Caco-2 (cell line): ENCODE data around the gene DNPH1. TPM values are rescaled to one million over a fixed set of nuclear protein-coding genes. Genes with fewer than 3 reads are reported as not detected.
A peak's percentile ranks its signal among the peaks of the same experiment; 100 is the strongest.

Experiments used
- BruUV-seq: library from RNA; stranded (reverse); fragments of 400-500 nt; replicated peaks from 2 replicates; lab custom pipeline; 2021; lab: Mats Ljungman, UMichigan
- CTCF ChIA-PET: fragments of 300-600 bp; sonication (Branson Sonifier 250); formaldehyde crosslinking; loops from one replicate; lab custom pipeline; 2022; ENCODE audit warnings: antibody characterized with exemption; lab: Charles Lee
- POLR2A ChIA-PET: fragments of 300-600 bp; sonication (Branson Sonifier 250); formaldehyde crosslinking; loops from one replicate; lab custom pipeline; 2022; ENCODE audit warnings: antibody characterized with exemption; lab: Charles Lee
- DNase-seq, 2 experiments: peaks; one replicate each; pipeline versions ENCODE4 v3.0.0 to v3.0.0-alpha.2; 2020 to 2022
- H3K27me3 ChIP-seq: replicated peaks from 2 replicates; pipeline ENCODE4 v1.6.0; 2011; ENCODE audit warnings: low read length; ENCODE audit not compliant: control insufficient read depth, insufficient read depth
- H3K36me3 ChIP-seq: 2 replicates; pipeline ENCODE4 v1.5.1; 2011; ENCODE audit warnings: low read length; ENCODE audit not compliant: control insufficient read depth, insufficient read depth
- H3K4me1 ChIP-seq: fragments of 250-450 bp; sonication (Bioruptor Pico); 2 replicates; pipeline ENCODE4 v1.5.1; 2020; ENCODE audit warnings: mild to moderate bottlenecking
- H3K4me3 ChIP-seq: 2 replicates; pipeline ENCODE4 v1.5.1; 2011; ENCODE audit warnings: low read depth, mild to moderate bottlenecking, control low read depth, low read length
- H3K9me3 ChIP-seq: fragments of 250-450 bp; sonication (Bioruptor Pico); 2 replicates; pipeline ENCODE4 v1.5.1; 2020; ENCODE audit warnings: mild to moderate bottlenecking, moderate library complexity
- H3K27ac Mint-ChIP-seq: one replicate; pipeline ENCODE4 v1.8.0; 2022; ENCODE audit warnings: mixed read lengths; ENCODE audit not compliant: unreplicated experiment
- H3K27me3 Mint-ChIP-seq: one replicate; pipeline ENCODE4 v1.8.0; 2022; ENCODE audit warnings: mixed read lengths; ENCODE audit not compliant: insufficient read depth, unreplicated experiment
- H3K36me3 Mint-ChIP-seq: one replicate; pipeline ENCODE4 v1.8.0; 2022; ENCODE audit warnings: mild to moderate bottlenecking, mixed read lengths; ENCODE audit not compliant: insufficient read depth, unreplicated experiment
- H3K4me1 Mint-ChIP-seq: one replicate; pipeline ENCODE4 v1.8.0; 2022; ENCODE audit warnings: low read depth, mixed read lengths; ENCODE audit not compliant: unreplicated experiment
- H3K4me3 Mint-ChIP-seq: one replicate; pipeline ENCODE4 v1.8.0; 2022; ENCODE audit warnings: mild to moderate bottlenecking, moderate library complexity, mixed read lengths; ENCODE audit not compliant: unreplicated experiment
- H3K9me3 Mint-ChIP-seq: one replicate; pipeline ENCODE4 v1.8.0; 2022; ENCODE audit warnings: mixed read lengths; ENCODE audit not compliant: unreplicated experiment
- intact Hi-C: fragments of 100-400 bp; cut with micrococcal nuclease; formaldehyde crosslinking; loops from one replicate; pipeline ENCODE4 v1.10.0; 2022; ENCODE audit not compliant: unreplicated experiment
- total RNA-seq: library from RNA; stranded (reverse); gene quantifications from 2 replicates; pipeline ENCODE4 v1.2.3, GENCODE V29; 2022
- TF ChIP-seq, protein P1 (sequence below), 2 experiments: fragments of 200-600 bp in 1 of 2; IDR thresholded peaks; 1 replicate in 1 of 2; 2 replicates in 1 of 2; pipeline versions ENCODE4 v1.5.1 to v1.8.0; 2011 to 2022; ENCODE audit warnings: antibody characterized with exemption in 1 of 2, control low read depth in 1 of 2, inconsistent platforms in 1 of 2, low read depth in 1 of 2, low read length in 1 of 2, mild to moderate bottlenecking in 1 of 2, moderate library complexity in 1 of 2; ENCODE audit not compliant: insufficient read depth in 1 of 2, severe bottlenecking in 1 of 2, unreplicated experiment in 1 of 2

The DNPH1 gene
- total RNA-seq, 1 experiment from 2014 or later: 62.6 TPM

DNA sequence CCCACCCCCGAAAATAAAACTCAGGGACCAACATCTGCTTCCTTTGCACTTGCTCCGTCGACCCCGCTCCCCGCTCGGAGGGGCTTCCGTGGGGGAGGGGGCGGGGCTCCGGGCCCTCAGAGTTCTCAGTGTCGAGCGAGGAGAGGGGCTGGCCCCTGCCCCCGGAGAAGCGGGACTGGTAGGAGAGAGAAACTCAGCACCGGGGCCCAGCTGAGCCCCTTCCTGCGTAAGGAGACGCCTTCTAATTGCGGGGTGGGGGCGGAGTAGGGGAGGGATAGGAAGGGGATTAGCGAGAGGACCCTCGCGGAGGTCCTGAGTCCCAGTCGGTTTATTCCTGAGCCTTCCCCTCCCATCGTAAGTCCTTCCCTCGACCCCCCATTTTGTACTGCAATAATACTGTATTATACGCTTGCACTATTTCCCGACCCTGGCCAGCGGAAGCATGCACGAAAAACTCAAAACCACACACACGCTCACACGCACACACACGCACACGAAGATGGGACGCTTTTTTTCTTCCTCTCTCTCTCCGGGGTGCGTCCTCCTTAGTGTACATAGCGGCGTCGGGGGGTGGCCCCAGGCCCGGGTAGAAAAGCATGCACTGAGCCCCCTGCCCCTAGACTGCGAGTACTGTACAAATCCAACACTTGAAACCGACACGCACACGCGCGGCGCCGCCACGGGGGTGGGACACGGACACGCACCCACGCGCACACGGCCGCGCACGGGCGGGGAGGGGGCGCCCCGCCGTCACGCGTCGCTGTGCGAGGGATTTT, 46.7 kb upstream of the DNPH1 start:
- peaks cover 48% of the 10 kb centered on the region for H3K4me1 ChIP-seq
- H3K4me1 Mint-ChIP-seq: peaks cover 16% of the 10 kb centered on the region
- BruUV-seq: no TSS peak

DNA sequence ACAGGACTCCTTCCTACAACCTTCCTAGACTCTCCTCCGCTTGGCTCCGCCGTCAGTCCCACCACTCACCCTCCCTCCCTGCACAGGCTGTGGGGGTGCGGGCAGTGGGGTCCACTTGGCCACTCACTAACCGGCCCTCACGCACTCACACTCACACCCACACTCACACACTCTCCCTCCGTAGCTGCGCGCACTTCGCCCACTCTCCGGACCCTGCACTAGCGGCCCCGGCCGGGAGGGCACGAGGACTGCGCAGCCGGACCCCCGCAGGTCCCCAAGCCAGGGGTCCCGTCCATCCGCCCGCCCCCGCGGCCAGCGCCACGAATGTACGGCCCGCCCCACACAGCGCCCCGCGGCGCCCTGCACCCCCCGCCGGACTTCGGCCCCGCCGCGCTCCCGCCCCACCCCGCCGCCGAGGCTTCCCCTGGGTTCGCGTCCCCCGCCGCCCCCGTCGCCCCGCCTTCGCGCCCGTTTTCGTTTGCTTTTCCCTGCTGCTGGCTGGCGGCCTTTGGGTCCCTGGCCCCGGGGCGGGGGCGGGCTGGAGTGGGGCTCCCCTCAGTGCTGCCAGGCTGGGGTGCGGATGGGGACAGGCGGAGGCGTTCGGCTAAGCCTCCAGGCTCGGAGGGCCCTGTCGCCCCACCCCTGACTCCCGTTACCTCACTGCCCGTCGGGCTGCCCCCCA, 45.8 kb upstream of the DNPH1 start:
- POLR2A ChIA-PET: no interaction called here
- H3K9me3 ChIP-seq: no peaks in the 10 kb centered on the region
- H3K4me3 Mint-ChIP-seq: peak overlapping the region; percentile 58
- DNase-seq: peak; percentile 63 to 66
- H3K9me3 Mint-ChIP-seq: no peaks in the 10 kb centered on the region
- H3K4me1 Mint-ChIP-seq: peaks cover 14% of the 10 kb centered on the region
- CTCF ChIA-PET: interaction anchor here (0.6 kb wide), 1 partner anchor 33 kb away, joined by 3 read pairs; the partner anchor contains the start of gene CRIP3
- BruUV-seq: no TSS peak
- H3K36me3 ChIP-seq: no peaks in the 10 kb centered on the region
- H3K36me3 Mint-ChIP-seq: no peaks in the 10 kb centered on the region
- peaks cover 49% of the 10 kb centered on the region for H3K4me1 ChIP-seq
- TF ChIP-seq, protein P1, sequence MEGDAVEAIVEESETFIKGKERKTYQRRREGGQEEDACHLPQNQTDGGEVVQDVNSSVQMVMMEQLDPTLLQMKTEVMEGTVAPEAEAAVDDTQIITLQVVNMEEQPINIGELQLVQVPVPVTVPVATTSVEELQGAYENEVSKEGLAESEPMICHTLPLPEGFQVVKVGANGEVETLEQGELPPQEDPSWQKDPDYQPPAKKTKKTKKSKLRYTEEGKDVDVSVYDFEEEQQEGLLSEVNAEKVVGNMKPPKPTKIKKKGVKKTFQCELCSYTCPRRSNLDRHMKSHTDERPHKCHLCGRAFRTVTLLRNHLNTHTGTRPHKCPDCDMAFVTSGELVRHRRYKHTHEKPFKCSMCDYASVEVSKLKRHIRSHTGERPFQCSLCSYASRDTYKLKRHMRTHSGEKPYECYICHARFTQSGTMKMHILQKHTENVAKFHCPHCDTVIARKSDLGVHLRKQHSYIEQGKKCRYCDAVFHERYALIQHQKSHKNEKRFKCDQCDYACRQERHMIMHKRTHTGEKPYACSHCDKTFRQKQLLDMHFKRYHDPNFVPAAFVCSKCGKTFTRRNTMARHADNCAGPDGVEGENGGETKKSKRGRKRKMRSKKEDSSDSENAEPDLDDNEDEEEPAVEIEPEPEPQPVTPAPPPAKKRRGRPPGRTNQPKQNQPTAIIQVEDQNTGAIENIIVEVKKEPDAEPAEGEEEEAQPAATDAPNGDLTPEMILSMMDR (IDR thresholded peaks at IDR 0.05; ENCODE audit: insufficient read depth in 1 of 2, low read depth in 1 of 2, low read length in 1 of 2, severe bottlenecking in 1 of 2, unreplicated experiment in 1 of 2): no peak
- H3K27me3 Mint-ChIP-seq: no peaks in the 10 kb centered on the region
- H3K27ac Mint-ChIP-seq: no peak overlapping the region
- H3K4me3 ChIP-seq: peak overlapping the region; percentile 34
- intact Hi-C loops: no loop called here
- H3K27me3 ChIP-seq: no peaks in the 10 kb centered on the region

More for the DNA sequence above, 46.7 kb upstream of the DNPH1 start:
- CTCF ChIA-PET: interaction anchor here (0.6 kb wide), 1 partner anchor 32 kb away, joined by 3 read pairs; the partner anchor contains the start of gene CRIP3
- Histone ChIP-seq H3K4me3 (no peak overlapping the region), H3K27me3 (no peaks in the 10 kb centered on the region), H3K36me3 (no peaks in the 10 kb centered on the region), H3K9me3 (no peaks in the 10 kb centered on the region)
- peak overlapping the region; percentile 9 for H3K4me3 Mint-ChIP-seq
- intact Hi-C loops: no loop called here
- no peak for DNase-seq
- TF ChIP-seq, protein P1 (IDR thresholded peaks at IDR 0.05; ENCODE audit: insufficient read depth in 1 of 2, low read depth in 1 of 2, low read length in 1 of 2, severe bottlenecking in 1 of 2, unreplicated experiment in 1 of 2): no peak
- H3K27ac Mint-ChIP-seq: no peak overlapping the region
- H3K36me3 Mint-ChIP-seq: no peaks in the 10 kb centered on the region
- POLR2A ChIA-PET: no interaction called here
- H3K27me3 Mint-ChIP-seq: no peaks in the 10 kb centered on the region
- H3K9me3 Mint-ChIP-seq: no peaks in the 10 kb centered on the region

DNA sequence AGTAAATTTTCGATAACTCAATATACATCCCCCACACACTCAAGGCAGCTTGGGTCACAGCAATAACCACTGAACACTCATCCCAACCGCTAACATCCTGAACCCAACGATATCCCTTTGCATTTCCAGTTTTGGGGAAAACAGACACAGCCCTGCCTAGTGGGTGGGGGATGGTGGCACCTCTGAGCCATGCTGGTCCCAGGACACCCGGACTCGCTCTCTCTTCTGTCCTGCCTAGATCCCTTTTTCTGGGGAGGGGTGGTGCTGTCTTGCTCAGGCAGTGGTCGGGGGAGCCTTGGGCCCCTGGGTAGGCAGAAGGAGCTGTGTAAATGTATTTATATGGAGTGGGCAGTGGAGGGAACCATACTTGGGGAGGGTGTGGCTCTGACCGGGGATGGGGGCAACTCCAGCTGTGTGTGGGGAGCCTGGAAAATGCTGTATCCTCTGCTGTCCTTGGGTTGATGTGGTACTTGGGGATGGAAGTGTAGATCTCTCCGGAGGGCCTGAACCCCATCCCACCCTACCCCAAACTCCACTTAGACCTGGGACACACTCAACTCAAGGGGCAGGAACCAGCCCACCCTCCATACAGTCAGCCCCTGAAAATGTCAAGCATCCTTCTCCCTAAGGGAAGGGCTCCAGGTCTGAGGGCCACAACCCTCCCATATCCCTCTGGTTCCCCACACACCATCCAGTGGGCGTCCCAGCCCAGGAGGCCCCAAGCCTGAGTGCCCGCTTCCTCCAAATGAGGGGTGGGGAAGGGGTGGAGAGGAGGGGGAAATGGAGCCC, 45.0 kb upstream of the DNPH1 start:
- Mint-ChIP-seq H3K27ac (no peak overlapping the region), H3K27me3 (no peaks in the 10 kb centered on the region), H3K4me1 (peaks cover 16% of the 10 kb centered on the region), H3K36me3 (no peaks in the 10 kb centered on the region), H3K4me3 (peak overlapping the region; percentile 58), H3K9me3 (no peaks in the 10 kb centered on the region)
- TF ChIP-seq, protein P1 (IDR thresholded peaks at IDR 0.05; ENCODE audit: insufficient read depth in 1 of 2, low read depth in 1 of 2, low read length in 1 of 2, severe bottlenecking in 1 of 2, unreplicated experiment in 1 of 2): no peak
- no peak overlapping the region for H3K4me3 ChIP-seq
- DNase-seq: no peak
- POLR2A ChIA-PET: no interaction called here
- CTCF ChIA-PET: no interaction called here
- no peaks in the 10 kb centered on the region for H3K27me3 ChIP-seq
- no peaks in the 10 kb centered on the region for H3K36me3 ChIP-seq
- peaks cover 50% of the 10 kb centered on the region for H3K4me1 ChIP-seq
- no TSS peak for BruUV-seq
- intact Hi-C loops: no loop called here
- H3K9me3 ChIP-seq: no peaks in the 10 kb centered on the region
